B cell (primary cell): ENCODE data around the gene STON1. TPM values are rescaled to one million over a fixed set of nuclear protein-coding genes. Genes with fewer than 3 reads are reported as not detected.

Source experiments
- ATAC-seq: fragments of 200-7000 bp; cut with Tn5 transposase; one replicate; pipeline ENCODE4 v1.10.0; 2021; ENCODE audit warnings: low read depth, mild to moderate bottlenecking, moderate number of reproducible peaks, moderate library complexity
- CTCF ChIA-PET: fragments of 350-600 bp; sonication (Branson Sonifier 250); formaldehyde crosslinking; loops from one replicate; lab custom pipeline; 2021; ENCODE audit warnings: antibody characterized with exemption, inconsistent platforms; lab: Charles Lee
- POLR2A ChIA-PET: fragments of 350-600 bp; sonication (Branson Sonifier 250); formaldehyde crosslinking; loops from one replicate; lab custom pipeline; 2021; ENCODE audit warnings: antibody characterized with exemption; lab: Charles Lee
- DNase-seq: peaks from one replicate; pipeline ENCODE4 v3.0.0; 2013
- H2AFZ ChIP-seq: 2 replicates; pipeline ENCODE4 v1.6.1; 2012; ENCODE audit warnings: mild to moderate bottlenecking, low read depth, low read length; ENCODE audit not compliant: insufficient read depth, poor library complexity, severe bottlenecking
- H3K27ac ChIP-seq, 2 donors: 1 replicate in 1 of 2; 2 replicates in 1 of 2; pipeline ENCODE4 v1.5.1; 2012 to 2013; ENCODE audit warnings: low read length in 2 of 2, mild to moderate bottlenecking in 2 of 2, moderate library complexity in 1 of 2
- H3K27me3 ChIP-seq, 4 experiments: fragments of 200-600 bp in 1 of 4; sonication (generic) in 1 of 4; replicated peaks in 1 of 4; 1 replicate in 2 of 4; 2 replicates in 2 of 4; pipeline versions ENCODE4 v1.6.1 to v1.7.0; 2013 to 2016; ENCODE audit warnings: low read length in 3 of 4, mild to moderate bottlenecking in 2 of 4, mixed read lengths in 1 of 4, moderate library complexity in 1 of 4; ENCODE audit not compliant: insufficient read depth in 4 of 4, control insufficient read depth in 3 of 4; ENCODE audit errors: control extremely low read depth in 1 of 4
- H3K36me3 ChIP-seq, 2 experiments: replicated peaks in 1 of 2; 1 replicate in 1 of 2; 2 replicates in 1 of 2; pipeline versions ENCODE4 v1.6.1 to v1.7.1; 2013; ENCODE audit warnings: low read length in 1 of 2; ENCODE audit not compliant: insufficient read depth in 2 of 2, control insufficient read depth in 1 of 2; ENCODE audit errors: control extremely low read depth in 1 of 2, extremely low read depth in 1 of 2
- H3K4me1 ChIP-seq, 2 donors: fragments of 200-600 bp in 1 of 2; sonication (generic) in 1 of 2; 1 replicate in 1 of 2; 2 replicates in 1 of 2; pipeline versions ENCODE4 v1.5.1 to v1.6.1; 2013 to 2017; ENCODE audit warnings: low read length in 2 of 2; ENCODE audit not compliant: control insufficient read depth in 2 of 2, insufficient read depth in 2 of 2
- H3K4me2 ChIP-seq: replicated peaks from 2 replicates; pipeline ENCODE3; 2012; ENCODE audit warnings: mild to moderate bottlenecking, low read depth, low read length; ENCODE audit not compliant: poor library complexity, severe bottlenecking
- H3K4me3 ChIP-seq, 5 experiments: fragments of 200-600 bp in 1 of 5; sonication (generic) in 1 of 5; 1 replicate in 3 of 5; 2 replicates in 2 of 5; pipeline versions ENCODE4 v1.5.1 to v1.7.0; 2011 to 2016; ENCODE audit warnings: low read length in 4 of 5, mild to moderate bottlenecking in 4 of 5, low read depth in 2 of 5, control low read depth in 1 of 5, moderate library complexity in 1 of 5; ENCODE audit not compliant: insufficient read depth in 1 of 5; ENCODE audit errors: control extremely low read depth in 1 of 5, extremely low read depth in 1 of 5
- H3K79me2 ChIP-seq: fragments of 200-600 bp; sonication (generic); one replicate; pipeline ENCODE4 v1.6.0; 2016; ENCODE audit warnings: low read length; ENCODE audit not compliant: control insufficient read depth, insufficient read depth
- H3K9ac ChIP-seq: fragments of 200-600 bp; sonication (generic); 2 replicates; pipeline ENCODE4 v1.6.1; 2017; ENCODE audit warnings: mild to moderate bottlenecking, low read length, moderate library complexity
- H3K9me3 ChIP-seq, 3 donors: one replicate each; pipeline versions ENCODE4 v1.6.1 to v1.7.1; 2013; ENCODE audit warnings: low read length in 2 of 3; ENCODE audit not compliant: control insufficient read depth in 2 of 3, insufficient read depth in 1 of 3; ENCODE audit errors: control extremely low read depth in 1 of 3
- H4K20me1 ChIP-seq: 2 replicates; pipeline ENCODE4 v1.6.0; 2012; ENCODE audit warnings: mild to moderate bottlenecking, low read length; ENCODE audit not compliant: insufficient read depth, control insufficient read depth, poor library complexity, severe bottlenecking
- H3K27ac Mint-ChIP-seq: one replicate; pipeline ENCODE4 v1.8.0; 2021; ENCODE audit warnings: mixed read lengths
- H3K27me3 Mint-ChIP-seq: one replicate; pipeline ENCODE4 v1.8.0; 2021; ENCODE audit warnings: mixed read lengths
- H3K4me1 Mint-ChIP-seq: one replicate; pipeline ENCODE4 v1.8.0; 2021; ENCODE audit warnings: mixed read lengths
- H3K4me3 Mint-ChIP-seq: one replicate; pipeline ENCODE4 v1.8.0; 2021; ENCODE audit warnings: mixed read lengths
- H3K9me3 Mint-ChIP-seq: one replicate; pipeline ENCODE4 v1.8.0; 2022; ENCODE audit warnings: mixed read lengths; ENCODE audit not compliant: insufficient read depth
- EZH2 ChIP-seq: IDR thresholded peaks from 2 replicates; pipeline ENCODE4 v1.6.1; 2012; ENCODE audit warnings: borderline replicate concordance, low read depth, mild to moderate bottlenecking, moderate library complexity, low read length; ENCODE audit not compliant: insufficient read depth, poor library complexity, severe bottlenecking
- WGBS: methylation state at CpG from one replicate; pipeline ENCODE4 v1.1.5; 2013; ENCODE audit warnings: missing lambda C conversion rate; ENCODE audit not compliant: insufficient coverage; 5-methylcytosine and 5-hydroxymethylcytosine counted together
- intact Hi-C: fragments of 100-400 bp; cut with micrococcal nuclease; formaldehyde crosslinking; loops from one replicate; pipeline ENCODE4 v1.10.0; 2022
- polyA plus RNA-seq: library from polyadenylated mRNA; depleted of rRNA; stranded (reverse); fragments of >200 nt; gene quantifications from 2 replicates; pipeline ENCODE4 v1.2.3, GENCODE V29; 2012
- total RNA-seq, 2 donors: library from RNA; stranded (reverse); fragments of 120-200 nt in 1 of 2; gene quantifications; 1 replicate in 1 of 2; 2 replicates in 1 of 2; pipeline versions ENCODE4 v1.2.3 to v1.2.4, GENCODE V29; 2013 to 2022
- TF ChIP-seq, protein P1 (sequence below): fragments of 200-600 bp; IDR thresholded peaks from one replicate; pipeline ENCODE4 v1.8.0; 2022; ENCODE audit warnings: antibody characterized with exemption, mild to moderate bottlenecking

Gene STON1
- total and polyA plus RNA-seq, 2 donors (not counting 1 experiment from before 2014, with no cell fraction given), result 0.46 to 2.0 TPM

GRCh38 chr2:48624696-48625095, 94.7 kb downstream of the STON1 start:
- CTCF ChIA-PET, result no interaction called here
- TF ChIP-seq, protein P1, sequence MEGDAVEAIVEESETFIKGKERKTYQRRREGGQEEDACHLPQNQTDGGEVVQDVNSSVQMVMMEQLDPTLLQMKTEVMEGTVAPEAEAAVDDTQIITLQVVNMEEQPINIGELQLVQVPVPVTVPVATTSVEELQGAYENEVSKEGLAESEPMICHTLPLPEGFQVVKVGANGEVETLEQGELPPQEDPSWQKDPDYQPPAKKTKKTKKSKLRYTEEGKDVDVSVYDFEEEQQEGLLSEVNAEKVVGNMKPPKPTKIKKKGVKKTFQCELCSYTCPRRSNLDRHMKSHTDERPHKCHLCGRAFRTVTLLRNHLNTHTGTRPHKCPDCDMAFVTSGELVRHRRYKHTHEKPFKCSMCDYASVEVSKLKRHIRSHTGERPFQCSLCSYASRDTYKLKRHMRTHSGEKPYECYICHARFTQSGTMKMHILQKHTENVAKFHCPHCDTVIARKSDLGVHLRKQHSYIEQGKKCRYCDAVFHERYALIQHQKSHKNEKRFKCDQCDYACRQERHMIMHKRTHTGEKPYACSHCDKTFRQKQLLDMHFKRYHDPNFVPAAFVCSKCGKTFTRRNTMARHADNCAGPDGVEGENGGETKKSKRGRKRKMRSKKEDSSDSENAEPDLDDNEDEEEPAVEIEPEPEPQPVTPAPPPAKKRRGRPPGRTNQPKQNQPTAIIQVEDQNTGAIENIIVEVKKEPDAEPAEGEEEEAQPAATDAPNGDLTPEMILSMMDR, result no peak
- TF ChIP-seq EZH2, result no peak

DNA sequence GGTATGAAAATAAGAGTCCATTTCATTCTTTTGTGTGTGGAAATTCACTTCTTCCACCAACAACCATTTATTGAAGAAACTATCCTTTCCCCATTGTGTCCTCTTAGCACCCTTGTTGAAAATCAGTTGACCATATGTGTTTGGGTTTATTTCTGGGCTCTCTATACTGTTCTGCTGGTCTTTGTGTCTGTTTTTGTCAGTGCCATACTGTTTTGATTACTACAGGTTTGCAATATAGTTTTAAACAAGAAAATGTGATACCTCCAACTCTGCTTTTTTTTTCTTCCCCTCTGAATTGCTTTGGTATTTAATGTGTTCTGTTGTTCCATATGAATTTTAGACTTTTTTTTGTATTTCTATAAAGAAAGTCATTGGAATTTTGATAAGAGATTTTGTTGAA, 96.1 kb downstream of the STON1 start:
- POLR2A ChIA-PET, result no interaction called here
- H3K27me3 ChIP-seq, result no peaks in the 10 kb centered on the region
- no peak overlapping the region for H2AFZ ChIP-seq
- H4K20me1 ChIP-seq, result no peaks in the 10 kb centered on the region
- no peaks in the 10 kb centered on the region for H3K36me3 ChIP-seq
- H3K4me3 ChIP-seq, result no peak overlapping the region
- TF ChIP-seq, protein P1, result no peak
- TF ChIP-seq EZH2, result no peak
- no peaks in the 10 kb centered on the region for H3K4me1 ChIP-seq
- no peaks in the 10 kb centered on the region for H3K4me1 Mint-ChIP-seq
- peaks cover 0 to 8% (median 1%) of the 10 kb centered on the region in 3 donors for H3K9me3 ChIP-seq
- H3K27me3 Mint-ChIP-seq, result peaks cover 7% of the 10 kb centered on the region
- intact Hi-C loops, result no loop called here
- H3K9me3 Mint-ChIP-seq, result no peaks in the 10 kb centered on the region
- ATAC-seq (no peak), DNase-seq (no peak)
- no peak overlapping the region for H3K9ac ChIP-seq
- no peak overlapping the region for H3K27ac ChIP-seq
- H3K4me3 Mint-ChIP-seq, result no peak overlapping the region
- H3K79me2 ChIP-seq, result no peaks in the 10 kb centered on the region
- no peak overlapping the region for H3K4me2 ChIP-seq
- H3K27ac Mint-ChIP-seq, result no peak overlapping the region
- CTCF ChIA-PET, result no interaction called here

More at GRCh38 chr2:48624696-48625095, 94.7 kb downstream of the STON1 start:
- no CpG with 5 or more reads among the region's 2 CpGs for WGBS
- no peaks in the 10 kb centered on the region for H3K79me2 ChIP-seq
- H3K4me3 ChIP-seq, result no peak overlapping the region
- H3K9me3 Mint-ChIP-seq, result no peaks in the 10 kb centered on the region
- H3K9me3 ChIP-seq, result peaks cover 0 to 8% (median 1%) of the 10 kb centered on the region in 3 donors
- no peak overlapping the region for H3K27ac ChIP-seq
- H3K27ac Mint-ChIP-seq, result no peak overlapping the region
- H3K36me3 ChIP-seq, result no peaks in the 10 kb centered on the region
- ATAC-seq, result no peak
- no peak overlapping the region for H2AFZ ChIP-seq
- no peaks in the 10 kb centered on the region for H4K20me1 ChIP-seq
- peaks cover 7% of the 10 kb centered on the region for H3K27me3 Mint-ChIP-seq
- DNase-seq, result no peak
- no peaks in the 10 kb centered on the region for H3K27me3 ChIP-seq
- H3K4me1 ChIP-seq, result no peaks in the 10 kb centered on the region
- H3K4me2 ChIP-seq, result no peak overlapping the region
- H3K4me1 Mint-ChIP-seq, result no peaks in the 10 kb centered on the region
- POLR2A ChIA-PET, result no interaction called here
- no peak overlapping the region for H3K4me3 Mint-ChIP-seq
- intact Hi-C loops, result no loop called here
- no peak overlapping the region for H3K9ac ChIP-seq
